ENCODE measurements around the gene SAYSD1. TPM values are rescaled to one million over a fixed set of nuclear protein-coding genes. Genes with fewer than 3 reads are reported as not detected.

Gene SAYSD1
- total RNA-seq, 1 donor from 2014 or later = 8.2 TPM

DNA sequence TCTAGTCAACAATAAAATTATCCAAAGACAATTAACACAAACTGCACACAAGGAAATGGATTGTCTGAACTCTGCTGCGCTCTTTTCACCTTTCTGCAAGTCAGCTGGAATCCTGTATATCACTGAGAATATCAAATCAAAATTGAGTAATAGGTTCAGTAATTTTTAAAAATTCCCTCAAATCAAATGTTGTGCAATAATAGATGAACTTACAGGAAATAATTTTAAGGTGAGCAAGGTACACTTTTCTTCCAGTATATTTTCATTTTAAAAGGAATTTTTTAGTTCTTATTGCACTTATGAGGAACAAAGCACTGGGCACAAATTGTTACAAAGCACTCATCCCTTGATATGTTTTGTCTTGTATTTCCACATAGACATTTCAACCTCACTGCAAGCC lies 1.2 kb downstream of the SAYSD1 start:
- no peak for DNase-seq (ENCODE audit: low spot score)
- Mint-ChIP-seq H3K4me3 (peak overlapping the region; percentile 88), H3K9me3 (no peaks in the 10 kb centered on the region), H3K27ac (no peak overlapping the region), H3K36me3 (no peaks in the 10 kb centered on the region), H3K4me1 (peaks cover 12% of the 10 kb centered on the region), H3K27me3 (ENCODE audit: insufficient read depth, low read depth) (no peaks in the 10 kb centered on the region)
- Histone ChIP-seq H3K4me1 (peaks cover 12% of the 10 kb centered on the region), H2AFZ (replicated peaks) (no peak overlapping the region), H3K27ac (no peak overlapping the region), H3K79me2 (ENCODE audit: low read depth) (peaks cover 4% of the 10 kb centered on the region), H3K4me2 (peak overlapping the region; percentile 91), H3K4me3 (peak overlapping the region; percentile 60), H4K20me1 (ENCODE audit: low read depth) (no peaks in the 10 kb centered on the region), H3K9ac (no peak overlapping the region), H3K36me3 (no peaks in the 10 kb centered on the region), H3K9me3 (ENCODE audit: low read depth) (no peaks in the 10 kb centered on the region), H3K27me3 (peaks cover 7% of the 10 kb centered on the region), H3F3A (ENCODE audit: low read depth) (no peaks in the 10 kb centered on the region)
- no peak for TF ChIP-seq EZH2 (IDR thresholded peaks at IDR 0.05)
- TF ChIP-seq EZH2phosphoT487 (IDR thresholded peaks at IDR 0.05) = no peak
- no peak for TF ChIP-seq CTCF (IDR thresholded peaks at IDR 0.05)

DNA sequence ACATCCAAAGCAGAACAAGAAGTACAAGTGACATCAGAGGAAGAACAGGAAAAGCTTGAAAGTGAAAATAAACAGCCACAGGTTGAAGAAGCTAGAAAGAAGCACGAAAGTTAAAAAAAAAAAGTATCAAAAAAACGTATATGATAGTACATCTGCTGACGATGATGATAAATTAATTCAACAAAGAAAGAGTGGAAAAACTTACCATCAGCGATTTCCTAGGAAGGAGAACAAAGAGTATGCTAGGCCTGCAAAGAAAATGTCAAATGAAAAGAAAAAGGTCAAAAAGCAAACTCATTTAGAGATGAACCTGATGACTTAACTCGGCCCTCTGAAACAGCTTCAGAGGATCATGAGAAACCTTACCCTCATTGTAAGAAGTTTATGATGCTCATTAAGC lies 3.7 kb downstream of the SAYSD1 start:
- no peak overlapping the region for H3K4me2 ChIP-seq
- H3K9ac ChIP-seq = no peak overlapping the region
- peaks cover 9% of the 10 kb centered on the region for H3K4me1 Mint-ChIP-seq
- no peak overlapping the region for H2AFZ ChIP-seq (replicated peaks)
- no peak overlapping the region for H3K27ac ChIP-seq
- no peak for DNase-seq (ENCODE audit: low spot score)
- H4K20me1 ChIP-seq (ENCODE audit: low read depth) = no peaks in the 10 kb centered on the region
- no peaks in the 10 kb centered on the region for H3K36me3 ChIP-seq
- peaks cover 4% of the 10 kb centered on the region for H3K36me3 Mint-ChIP-seq
- H3K4me1 ChIP-seq = peaks cover 12% of the 10 kb centered on the region
- H3K27me3 Mint-ChIP-seq (ENCODE audit: insufficient read depth, low read depth) = no peaks in the 10 kb centered on the region
- no peak overlapping the region for H3K4me3 ChIP-seq
- no peak overlapping the region for H3K27ac Mint-ChIP-seq
- TF ChIP-seq EZH2 (IDR thresholded peaks at IDR 0.05) (no peak), EZH2phosphoT487 (IDR thresholded peaks at IDR 0.05) (no peak), CTCF (IDR thresholded peaks at IDR 0.05) (no peak)
- peaks cover 4% of the 10 kb centered on the region for H3K79me2 ChIP-seq (ENCODE audit: low read depth)
- no peak overlapping the region for H3K4me3 Mint-ChIP-seq
- H3F3A ChIP-seq (ENCODE audit: low read depth) = no peaks in the 10 kb centered on the region
- H3K9me3 Mint-ChIP-seq = no peaks in the 10 kb centered on the region
- peaks cover 7% of the 10 kb centered on the region for H3K27me3 ChIP-seq
- no peaks in the 10 kb centered on the region for H3K9me3 ChIP-seq (ENCODE audit: low read depth)

- Histone ChIP-seq H3K9ac (no peak overlapping the region), H3K4me2 (no peak overlapping the region), H2AFZ (replicated peaks) (no peak overlapping the region), H3K9me3 (ENCODE audit: low read depth) (no peaks in the 10 kb centered on the region), H3K4me1 (peaks cover under 1% of the 10 kb centered on the region), H3K36me3 (no peaks in the 10 kb centered on the region), H4K20me1 (ENCODE audit: low read depth) (no peaks in the 10 kb centered on the region), H3K27me3 (no peaks in the 10 kb centered on the region), H3K27ac (no peak overlapping the region), H3K4me3 (no peak overlapping the region), H3K79me2 (ENCODE audit: low read depth) (peaks cover under 1% of the 10 kb centered on the region), H3F3A (ENCODE audit: low read depth) (no peaks in the 10 kb centered on the region)
- H3K27ac Mint-ChIP-seq = no peak overlapping the region
- TF ChIP-seq CTCF (IDR thresholded peaks at IDR 0.05) (no peak), EZH2 (IDR thresholded peaks at IDR 0.05) (no peak), EZH2phosphoT487 (IDR thresholded peaks at IDR 0.05) (no peak)
- DNase-seq (ENCODE audit: low spot score) = no peak
- peaks cover 15% of the 10 kb centered on the region for H3K36me3 Mint-ChIP-seq
- no peak overlapping the region for H3K4me3 Mint-ChIP-seq
- H3K27me3 Mint-ChIP-seq (ENCODE audit: insufficient read depth, low read depth) = no peaks in the 10 kb centered on the region
- H3K4me1 Mint-ChIP-seq = no peaks in the 10 kb centered on the region
- H3K9me3 Mint-ChIP-seq = no peaks in the 10 kb centered on the region
Observed at GRCh38 chr6:39108041-39108839, 6.7 kb downstream of the SAYSD1 start.

All from neural progenitor cell (in vitro differentiated cells).